ENCODE measurements around the gene MEIS2. TPM values are rescaled to one million over a fixed set of nuclear protein-coding genes. Genes with fewer than 3 reads are reported as not detected.

Gene MEIS2
- total and polyA plus RNA-seq, 2 donors (not counting 3 experiments of a cell fraction or from before 2014, with no cell fraction given): 22.5 to 26.2 TPM

DNA sequence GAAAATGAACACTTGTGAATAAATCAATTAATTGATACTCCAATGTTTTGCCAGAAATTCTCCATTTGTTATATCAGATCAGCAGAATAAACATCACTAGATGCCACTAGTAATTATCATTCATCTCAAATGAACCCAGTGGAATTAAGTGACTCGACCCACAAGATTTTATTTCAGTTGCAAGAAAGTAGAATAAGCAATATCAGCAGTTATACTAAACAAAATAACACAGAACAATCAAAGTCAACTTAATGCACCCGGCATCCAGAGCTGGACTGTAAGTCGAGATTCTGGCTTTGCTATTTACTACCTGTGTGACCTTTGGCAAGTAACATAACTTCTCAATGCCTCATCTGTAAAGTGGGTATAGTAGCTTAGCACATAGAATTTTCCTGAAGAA, 256.5 kb downstream of the MEIS2 start:
- peaks cover 14 to 36% of the 10 kb centered on the region in 2 experiments for H3K27me3 ChIP-seq (ENCODE audit: control insufficient read depth in 2 of 2, insufficient read depth in 2 of 2, low read length in 2 of 2)
- TF ChIP-seq FOS (IDR thresholded peaks at IDR 0.05; ENCODE audit: borderline replicate concordance, insufficient read depth, low read length) (no peak), GATA2 (IDR thresholded peaks at IDR 0.05; ENCODE audit: insufficient read depth, insufficient read length, low read depth, low read length) (no peak), POLR2AphosphoS5 (IDR thresholded peaks at IDR 0.05; ENCODE audit: insufficient read depth, low read depth, low read length) (no peak), EZH2 (IDR thresholded peaks at IDR 0.05; ENCODE audit: borderline replicate concordance, low read depth, low read length, severe bottlenecking) (no peak), MYC (IDR thresholded peaks at IDR 0.05; ENCODE audit: low read depth, low read length) (no peak), JUN (IDR thresholded peaks at IDR 0.05; ENCODE audit: borderline replicate concordance, insufficient read depth, insufficient read length, low read depth) (no peak), POLR2A (IDR thresholded peaks at IDR 0.05; ENCODE audit: low read depth, low read length) (no peak)
- TF ChIP-seq, protein P1, sequence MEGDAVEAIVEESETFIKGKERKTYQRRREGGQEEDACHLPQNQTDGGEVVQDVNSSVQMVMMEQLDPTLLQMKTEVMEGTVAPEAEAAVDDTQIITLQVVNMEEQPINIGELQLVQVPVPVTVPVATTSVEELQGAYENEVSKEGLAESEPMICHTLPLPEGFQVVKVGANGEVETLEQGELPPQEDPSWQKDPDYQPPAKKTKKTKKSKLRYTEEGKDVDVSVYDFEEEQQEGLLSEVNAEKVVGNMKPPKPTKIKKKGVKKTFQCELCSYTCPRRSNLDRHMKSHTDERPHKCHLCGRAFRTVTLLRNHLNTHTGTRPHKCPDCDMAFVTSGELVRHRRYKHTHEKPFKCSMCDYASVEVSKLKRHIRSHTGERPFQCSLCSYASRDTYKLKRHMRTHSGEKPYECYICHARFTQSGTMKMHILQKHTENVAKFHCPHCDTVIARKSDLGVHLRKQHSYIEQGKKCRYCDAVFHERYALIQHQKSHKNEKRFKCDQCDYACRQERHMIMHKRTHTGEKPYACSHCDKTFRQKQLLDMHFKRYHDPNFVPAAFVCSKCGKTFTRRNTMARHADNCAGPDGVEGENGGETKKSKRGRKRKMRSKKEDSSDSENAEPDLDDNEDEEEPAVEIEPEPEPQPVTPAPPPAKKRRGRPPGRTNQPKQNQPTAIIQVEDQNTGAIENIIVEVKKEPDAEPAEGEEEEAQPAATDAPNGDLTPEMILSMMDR (IDR thresholded peaks at IDR 0.05; ENCODE audit: extremely low read depth in 1 of 2, insufficient read depth in 1 of 2, low read depth in 1 of 2, low read length in 2 of 2): no peak
- TF ChIP-seq, protein P2, sequence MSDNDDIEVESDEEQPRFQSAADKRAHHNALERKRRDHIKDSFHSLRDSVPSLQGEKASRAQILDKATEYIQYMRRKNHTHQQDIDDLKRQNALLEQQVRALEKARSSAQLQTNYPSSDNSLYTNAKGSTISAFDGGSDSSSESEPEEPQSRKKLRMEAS (IDR thresholded peaks at IDR 0.05; ENCODE audit: insufficient read depth, insufficient read length): no peak
- no peak overlapping the region for H3K9ac ChIP-seq (replicated peaks; ENCODE audit: extremely low read depth, insufficient read depth, low read length)
- no peaks in the 10 kb centered on the region for H3K79me2 ChIP-seq (ENCODE audit: control insufficient read depth, insufficient read depth, low read length)
- dilution Hi-C loops (cut with MboI; ENCODE audit: extremely low pct_ligation_motif_present, low sequenced_read_pairs): no loop called here
- no peak overlapping the region for H3K4me2 ChIP-seq (ENCODE audit: insufficient read depth, low read length)
- no peaks in the 10 kb centered on the region for H3K9me1 ChIP-seq (replicated peaks; ENCODE audit: control insufficient read depth, extremely low read depth, insufficient read depth, low read length)
- DNase-seq (ENCODE audit: low read depth, low spot score) (no peak), FAIRE-seq (no peak)
- ChIA-PET CTCF (interaction anchor here (1.3 kb wide), 1 partner anchor 40 kb away, joined by 3 read pairs; no protein-coding TSS in a partner anchor), POLR2A (no interaction called here)
- H3K4me3 ChIP-seq (replicated peaks in 1 of 3; ENCODE audit: insufficient read depth in 1 of 3, low read depth in 1 of 3, low read length in 3 of 3): no peak overlapping the region
- H2AFZ ChIP-seq (ENCODE audit: low read depth, low read length): no peak overlapping the region
- peaks cover 3% of the 10 kb centered on the region for H4K20me1 ChIP-seq (replicated peaks; ENCODE audit: control insufficient read depth, extremely low read depth, insufficient read depth, low read length)
- H3K9me3 ChIP-seq (replicated peaks; ENCODE audit: control insufficient read depth, insufficient read depth, low read length): no peaks in the 10 kb centered on the region
- H3K36me3 ChIP-seq (ENCODE audit: control insufficient read depth in 2 of 2, extremely low read depth in 1 of 2, insufficient read depth in 2 of 2, low read length in 2 of 2): no peaks in the 10 kb centered on the region
- H3K27ac ChIP-seq (ENCODE audit: insufficient read depth, low read depth, low read length): no peak overlapping the region
- BruUV-seq (replicated peaks): no TSS peak
- intact Hi-C loops (cut with micrococcal nuclease): no loop called here
- no peaks in the 10 kb centered on the region for H3K4me1 ChIP-seq (ENCODE audit: control insufficient read depth, extremely low read depth, insufficient read depth, low read length)
